Melanocyte of skin (primary cell): Measurements from ENCODE around the gene RBP2. TPM values are rescaled to one million over a fixed set of nuclear protein-coding genes. Genes with fewer than 3 reads are reported as not detected.

Experiments
- total RNA-seq, 2 donors: library from RNA; depleted of rRNA; stranded (reverse); fragments of >200 nt; gene quantifications; 2 replicates each; pipeline ENCODE4 v1.2.3, GENCODE V29; 2012

Gene RBP2
- total RNA-seq: not detected

GRCh38 chr3:139476348-139476747 is at the start of gene RBP2:
RBP2 (minus strand) TSS chr3:139476516; CDS start chr3:139476459, 57 bp downstream.

Other genes with a start within 250 kb of the RBP2 start
- gene MRPS22, start 132.5 kb downstream of the RBP2 start, total RNA-seq: 100 to 1,000 TPM in 1 of 2 donors, 10 to 100 TPM in 1; 76.7 to 103 TPM
- 100 to 1,000 TPM in 1 of 2 donors, 10 to 100 TPM in 1; 95.3 to 145 TPM for gene COPB2, start 86.9 kb downstream of the RBP2 start, total RNA-seq
- not detected for gene RBP1, start 63.2 kb upstream of the RBP2 start, total RNA-seq
- gene NMNAT3, start 201.5 kb upstream of the RBP2 start, total RNA-seq: under 1 TPM; 0.33 to 0.69 TPM